Loucy (cell line): ENCODE measurements around the gene CDT1.

Experiments
- H2AFZ ChIP-seq: fragments of 200-600 bp; sonication (generic); 2 replicates; pipeline ENCODE4 v1.6.0; 2016; ENCODE audit warnings: antibody characterized with exemption, mild to moderate bottlenecking, low read length, moderate library complexity
- H3F3A ChIP-seq: fragments of 200-600 bp; 2 replicates; pipeline ENCODE4 v1.6.0; 2016; ENCODE audit warnings: antibody characterized with exemption, low read depth, mild to moderate bottlenecking
- H3K27me3 ChIP-seq: fragments of 200-600 bp; sonication (generic); 2 replicates; pipeline ENCODE4 v1.6.1; 2014; ENCODE audit warnings: low read length, mild to moderate bottlenecking; ENCODE audit not compliant: insufficient read depth, poor library complexity, severe bottlenecking
- H3K36me3 ChIP-seq: fragments of 200-600 bp; sonication (generic); 2 replicates; pipeline ENCODE4 v1.6.1; 2016; ENCODE audit warnings: low read length; ENCODE audit not compliant: insufficient read depth
- H3K4me1 ChIP-seq: fragments of 200-600 bp; sonication (generic); 2 replicates; pipeline ENCODE4 v1.5.1; 2014; ENCODE audit warnings: low read length, mild to moderate bottlenecking; ENCODE audit not compliant: insufficient read depth, poor library complexity, severe bottlenecking
- H3K4me2 ChIP-seq: fragments of 200-600 bp; sonication (generic); 2 replicates; pipeline ENCODE4 v1.6.0; 2014; ENCODE audit warnings: antibody characterized with exemption, low read length, low read depth, mild to moderate bottlenecking; ENCODE audit not compliant: poor library complexity, severe bottlenecking
- H3K4me3 ChIP-seq: fragments of 200-600 bp; sonication (generic); 2 replicates; pipeline ENCODE4 v1.5.1; 2014; ENCODE audit warnings: low read length, mild to moderate bottlenecking, mixed read lengths; ENCODE audit not compliant: poor library complexity, severe bottlenecking
- H3K79me2 ChIP-seq: fragments of 200-600 bp; sonication (generic); 2 replicates; pipeline ENCODE4 v1.6.1; 2014; ENCODE audit warnings: low read length; ENCODE audit not compliant: insufficient read depth
- H3K9ac ChIP-seq: fragments of 200-600 bp; sonication (generic); 2 replicates; pipeline ENCODE4 v1.6.0; 2014; ENCODE audit warnings: mild to moderate bottlenecking, low read depth, low read length, moderate library complexity; ENCODE audit not compliant: poor library complexity, severe bottlenecking
- H3K9me2 ChIP-seq: fragments of 200-600 bp; sonication (generic); replicated peaks from 2 replicates; pipeline ENCODE4 v1.6.1; 2016; ENCODE audit warnings: low read depth, low read length, mixed read lengths
- H3K9me3 ChIP-seq: fragments of 200-600 bp; sonication (generic); 2 replicates; pipeline ENCODE4 v1.6.1; 2014; ENCODE audit warnings: mild to moderate bottlenecking, antibody characterized with exemption, low read length, low read depth; ENCODE audit not compliant: insufficient read depth
- H4K20me1 ChIP-seq: fragments of 200-600 bp; sonication (generic); 2 replicates; pipeline ENCODE4 v1.6.0; 2014; ENCODE audit warnings: antibody characterized with exemption, low read length, mild to moderate bottlenecking; ENCODE audit not compliant: insufficient read depth, poor library complexity, severe bottlenecking
- EZH2phosphoT487 ChIP-seq: fragments of 200-600 bp; IDR thresholded peaks from 2 replicates; pipeline ENCODE4 v1.6.1; 2018; ENCODE audit warnings: antibody characterized with exemption, mild to moderate bottlenecking, moderate library complexity, borderline replicate concordance
- TF ChIP-seq, protein P1 (sequence below): fragments of 200-600 bp; sonication (generic); conservative IDR thresholded peaks from 2 replicates; pipeline ENCODE4 v1.5.1; 2014; ENCODE audit warnings: mild to moderate bottlenecking, antibody characterized with exemption, low read length

Gene CDT1

DNA sequence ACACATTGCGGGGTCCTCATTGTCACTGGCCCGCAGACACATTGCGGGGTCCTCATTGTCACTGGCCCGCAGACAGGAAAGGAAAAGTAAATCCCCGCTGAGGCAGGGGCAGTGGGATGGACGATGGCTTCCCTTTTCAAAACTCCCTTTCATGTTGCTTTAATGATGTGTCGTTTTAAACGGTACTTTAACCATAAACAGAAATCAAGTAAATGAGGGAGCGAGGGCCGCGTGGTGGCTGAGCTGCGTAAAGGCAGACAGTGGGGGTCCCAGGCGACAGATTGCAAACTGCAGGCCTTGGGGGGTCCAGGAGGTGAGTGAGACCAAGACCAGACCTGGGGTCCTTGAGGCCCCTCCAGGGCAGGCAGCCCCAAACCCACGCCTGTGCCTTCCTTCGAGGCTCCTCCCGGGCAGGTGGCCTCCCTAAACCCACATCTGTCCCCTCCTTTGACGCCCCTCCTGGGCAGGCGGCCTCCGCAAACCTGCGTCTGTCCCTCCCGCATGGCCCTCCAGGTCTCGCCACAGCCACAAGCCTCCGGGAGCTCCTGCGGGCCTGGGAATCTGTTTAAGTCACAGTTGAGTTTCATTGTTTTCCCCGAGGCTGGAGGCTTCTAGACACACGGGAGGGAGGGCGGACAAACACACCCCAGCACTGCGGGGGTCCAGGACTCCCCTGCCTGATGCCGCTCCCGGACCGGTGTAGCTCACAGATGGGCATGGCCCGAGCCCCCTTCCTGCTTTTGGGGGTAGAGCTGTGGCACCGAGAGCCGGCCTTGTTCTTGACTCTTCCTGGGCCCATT is 25.9 kb upstream of the CDT1 start:
- no peak overlapping the region for H3K4me2 ChIP-seq
- TF ChIP-seq EZH2phosphoT487 = no peak
- TF ChIP-seq, protein P1, sequence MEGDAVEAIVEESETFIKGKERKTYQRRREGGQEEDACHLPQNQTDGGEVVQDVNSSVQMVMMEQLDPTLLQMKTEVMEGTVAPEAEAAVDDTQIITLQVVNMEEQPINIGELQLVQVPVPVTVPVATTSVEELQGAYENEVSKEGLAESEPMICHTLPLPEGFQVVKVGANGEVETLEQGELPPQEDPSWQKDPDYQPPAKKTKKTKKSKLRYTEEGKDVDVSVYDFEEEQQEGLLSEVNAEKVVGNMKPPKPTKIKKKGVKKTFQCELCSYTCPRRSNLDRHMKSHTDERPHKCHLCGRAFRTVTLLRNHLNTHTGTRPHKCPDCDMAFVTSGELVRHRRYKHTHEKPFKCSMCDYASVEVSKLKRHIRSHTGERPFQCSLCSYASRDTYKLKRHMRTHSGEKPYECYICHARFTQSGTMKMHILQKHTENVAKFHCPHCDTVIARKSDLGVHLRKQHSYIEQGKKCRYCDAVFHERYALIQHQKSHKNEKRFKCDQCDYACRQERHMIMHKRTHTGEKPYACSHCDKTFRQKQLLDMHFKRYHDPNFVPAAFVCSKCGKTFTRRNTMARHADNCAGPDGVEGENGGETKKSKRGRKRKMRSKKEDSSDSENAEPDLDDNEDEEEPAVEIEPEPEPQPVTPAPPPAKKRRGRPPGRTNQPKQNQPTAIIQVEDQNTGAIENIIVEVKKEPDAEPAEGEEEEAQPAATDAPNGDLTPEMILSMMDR = no peak
- H3K9ac ChIP-seq = no peak overlapping the region
- H3F3A ChIP-seq = no peaks in the 10 kb centered on the region
- no peaks in the 10 kb centered on the region for H3K9me2 ChIP-seq
- H2AFZ ChIP-seq = no peak overlapping the region
- H3K79me2 ChIP-seq = peaks cover 94% of the 10 kb centered on the region
- peaks cover 25% of the 10 kb centered on the region for H3K4me1 ChIP-seq
- H4K20me1 ChIP-seq = peaks cover 24% of the 10 kb centered on the region
- H3K36me3 ChIP-seq = no peaks in the 10 kb centered on the region
- no peaks in the 10 kb centered on the region for H3K27me3 ChIP-seq
- H3K9me3 ChIP-seq = no peaks in the 10 kb centered on the region
- H3K4me3 ChIP-seq = no peak overlapping the region

DNA sequence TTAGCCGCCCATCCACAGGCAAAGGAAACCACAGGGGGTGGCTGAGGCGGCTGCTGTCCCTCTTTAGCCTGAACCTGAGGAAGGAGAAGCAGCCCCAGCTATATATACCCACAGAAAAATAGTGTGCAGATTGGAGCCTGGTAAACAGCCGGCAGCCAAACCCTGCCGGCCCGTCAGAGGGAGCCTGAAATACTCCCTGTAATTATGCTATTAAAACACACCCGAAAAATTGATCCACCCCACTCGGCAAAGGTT is 25.4 kb upstream of the CDT1 start:
- Histone ChIP-seq H3K4me3 (no peak overlapping the region), H2AFZ (no peak overlapping the region), H3F3A (no peaks in the 10 kb centered on the region), H4K20me1 (peaks cover 29% of the 10 kb centered on the region), H3K27me3 (no peaks in the 10 kb centered on the region), H3K36me3 (no peaks in the 10 kb centered on the region), H3K9me2 (no peaks in the 10 kb centered on the region), H3K79me2 (peaks cover 94% of the 10 kb centered on the region), H3K9ac (no peak overlapping the region), H3K9me3 (no peaks in the 10 kb centered on the region), H3K4me2 (no peak overlapping the region), H3K4me1 (peaks cover 27% of the 10 kb centered on the region)
- no peak for TF ChIP-seq EZH2phosphoT487
- TF ChIP-seq, protein P1 = no peak

DNA sequence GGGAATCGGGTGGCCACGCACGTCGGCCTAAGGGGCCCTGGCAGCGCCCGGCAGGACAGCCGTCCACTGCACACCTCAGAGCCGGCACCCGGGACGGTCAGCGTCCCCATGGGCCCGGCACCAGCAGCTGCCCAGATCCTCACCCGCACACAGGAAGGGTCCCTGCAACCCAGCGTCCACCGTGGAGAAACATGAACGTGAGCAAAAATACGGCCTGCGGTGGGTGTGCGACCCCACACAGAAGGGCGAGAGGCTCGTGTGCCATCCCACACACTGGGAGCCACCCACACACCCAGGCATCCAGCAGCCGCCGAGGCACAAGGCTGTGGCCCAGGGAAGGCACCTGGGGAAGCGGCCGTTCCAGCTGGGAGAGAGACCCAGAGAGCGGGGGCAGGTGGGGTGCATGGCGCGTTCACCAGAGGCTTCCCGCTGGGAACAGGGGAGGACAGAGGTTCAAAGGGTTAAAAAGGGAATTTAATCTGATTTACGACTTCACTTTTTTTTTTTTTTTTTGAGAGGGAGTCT is 25.0 kb upstream of the CDT1 start:
- Histone ChIP-seq H3K4me3 (no peak overlapping the region), H3K79me2 (peaks cover 94% of the 10 kb centered on the region), H3K27me3 (no peaks in the 10 kb centered on the region), H3F3A (no peaks in the 10 kb centered on the region), H3K9me2 (no peaks in the 10 kb centered on the region), H3K9ac (no peak overlapping the region), H3K36me3 (no peaks in the 10 kb centered on the region), H4K20me1 (peaks cover 30% of the 10 kb centered on the region), H3K9me3 (no peaks in the 10 kb centered on the region), H2AFZ (no peak overlapping the region), H3K4me2 (no peak overlapping the region), H3K4me1 (peaks cover 27% of the 10 kb centered on the region)
- no peak for TF ChIP-seq EZH2phosphoT487
- TF ChIP-seq, protein P1 = no peak
